CD14-positive monocyte (primary cell): ENCODE data around the gene EFCAB10. TPM values are rescaled to one million over a fixed set of nuclear protein-coding genes. Genes with fewer than 3 reads are reported as not detected.

Experiments used
- DNase-seq, 3 donors: peaks; one replicate each; pipeline ENCODE4 v3.0.0-alpha.2; 2011 to 2022
- H2AFZ ChIP-seq: 2 replicates; pipeline ENCODE4 v1.6.0; 2012; ENCODE audit warnings: mild to moderate bottlenecking, low read depth, low read length, inconsistent platforms; ENCODE audit not compliant: insufficient read depth, poor library complexity, severe bottlenecking
- H3K27ac ChIP-seq, 2 donors: 1 replicate in 1 of 2; 2 replicates in 1 of 2; pipeline ENCODE4 v1.5.1; 2012 to 2013; ENCODE audit warnings: low read length in 2 of 2, control low read depth in 1 of 2, inconsistent platforms in 1 of 2, low read depth in 1 of 2, mild to moderate bottlenecking in 1 of 2
- H3K27me3 ChIP-seq, 2 donors: one replicate each; pipeline versions ENCODE4 v1.6.0 to v1.6.1; 2011 to 2013; ENCODE audit warnings: low read length in 2 of 2; ENCODE audit not compliant: control insufficient read depth in 2 of 2, insufficient read depth in 2 of 2
- H3K36me3 ChIP-seq, 2 donors: replicated peaks in 1 of 2; 1 replicate in 1 of 2; 2 replicates in 1 of 2; pipeline versions ENCODE4 v1.5.1 to v1.6.1; 2012 to 2013; ENCODE audit warnings: low read length in 2 of 2, control low read depth in 1 of 2, inconsistent platforms in 1 of 2, mild to moderate bottlenecking in 1 of 2; ENCODE audit not compliant: insufficient read depth in 2 of 2, control insufficient read depth in 1 of 2
- H3K4me1 ChIP-seq, 2 donors: 1 replicate in 1 of 2; 2 replicates in 1 of 2; pipeline versions ENCODE4 v1.5.1 to v1.6.1; 2012 to 2013; ENCODE audit warnings: low read length in 2 of 2, control low read depth in 1 of 2, inconsistent platforms in 1 of 2, mild to moderate bottlenecking in 1 of 2, moderate library complexity in 1 of 2; ENCODE audit not compliant: insufficient read depth in 2 of 2, control insufficient read depth in 1 of 2
- H3K4me2 ChIP-seq: replicated peaks from 2 replicates; pipeline ENCODE3; 2012; ENCODE audit warnings: low read length, moderate library complexity, mild to moderate bottlenecking; ENCODE audit not compliant: poor library complexity, severe bottlenecking; ENCODE audit errors: extremely low read depth
- H3K4me3 ChIP-seq, 3 experiments: fragments of 200-600 bp in 1 of 3; sonication (generic) in 1 of 3; replicated peaks in 1 of 3; 1 replicate in 2 of 3; 2 replicates in 1 of 3; pipeline ENCODE4 v1.5.1; 2011 to 2013; ENCODE audit warnings: low read length in 3 of 3, mild to moderate bottlenecking in 3 of 3, control low read depth in 2 of 3, low read depth in 2 of 3, inconsistent platforms in 1 of 3, moderate library complexity in 1 of 3
- H3K79me2 ChIP-seq: 2 replicates; pipeline ENCODE4 v1.6.0; 2012; ENCODE audit warnings: mild to moderate bottlenecking, control low read depth, inconsistent platforms, low read length, moderate library complexity; ENCODE audit not compliant: insufficient read depth
- H3K9ac ChIP-seq: 2 replicates; pipeline ENCODE4 v1.6.0; 2017; ENCODE audit warnings: low read length, mild to moderate bottlenecking; ENCODE audit not compliant: insufficient read depth, poor library complexity, severe bottlenecking
- H3K9me3 ChIP-seq, 2 donors: replicated peaks in 1 of 2; 1 replicate in 1 of 2; 2 replicates in 1 of 2; pipeline versions ENCODE4 v1.5.1 to v1.6.1; 2012 to 2013; ENCODE audit warnings: low read length in 2 of 2, control low read depth in 1 of 2; ENCODE audit not compliant: control insufficient read depth in 1 of 2, insufficient read depth in 1 of 2
- H4K20me1 ChIP-seq: 2 replicates; pipeline ENCODE4 v1.6.0; 2012; ENCODE audit warnings: mild to moderate bottlenecking, low read length, control low read depth, moderate library complexity; ENCODE audit not compliant: insufficient read depth
- H3K27ac Mint-ChIP-seq, 7 donors: one replicate each; pipeline ENCODE4 v1.8.0; 2020; ENCODE audit warnings: mild to moderate bottlenecking in 7 of 7, mixed read lengths in 7 of 7, moderate library complexity in 6 of 7, inconsistent platforms in 2 of 7
- H3K27me3 Mint-ChIP-seq, 3 donors: one replicate each; pipeline ENCODE4 v1.8.0; 2021 to 2022; ENCODE audit warnings: low read depth in 3 of 3, mild to moderate bottlenecking in 3 of 3, mixed read lengths in 3 of 3, moderate library complexity in 3 of 3, inconsistent platforms in 1 of 3
- H3K36me3 Mint-ChIP-seq, 2 donors: one replicate each; pipeline ENCODE4 v1.8.0; 2020; ENCODE audit warnings: mixed read lengths in 2 of 2, inconsistent platforms in 1 of 2, mild to moderate bottlenecking in 1 of 2
- H3K4me1 Mint-ChIP-seq: one replicate; pipeline ENCODE4 v1.8.0; 2020; ENCODE audit warnings: mild to moderate bottlenecking, mixed read lengths
- H3K4me3 Mint-ChIP-seq, 2 donors: one replicate each; pipeline ENCODE4 v1.8.0; 2020; ENCODE audit warnings: mild to moderate bottlenecking in 2 of 2, mixed read lengths in 2 of 2, moderate library complexity in 1 of 2
- H3K9me3 Mint-ChIP-seq, 7 donors: one replicate each; pipeline ENCODE4 v1.8.0; 2020 to 2022; ENCODE audit warnings: mixed read lengths in 7 of 7, mild to moderate bottlenecking in 6 of 7, moderate library complexity in 6 of 7, inconsistent platforms in 2 of 7
- CTCF ChIP-seq: fragments of 200-600 bp; IDR thresholded peaks from one replicate; pipeline ENCODE4 v1.8.0; 2022; ENCODE audit warnings: antibody characterized with exemption, mild to moderate bottlenecking
- WGBS: methylation state at CpG from one replicate; pipeline ENCODE4 v1.1.5; 2013; ENCODE audit warnings: missing lambda C conversion rate; ENCODE audit not compliant: insufficient coverage; 5-methylcytosine and 5-hydroxymethylcytosine counted together
- intact Hi-C, 2 donors: fragments of 100-400 bp; cut with micrococcal nuclease; formaldehyde crosslinking; loops; one replicate each; pipeline versions ENCODE4 v1.15.0 to v1.15.1; 2023
- polyA plus RNA-seq, 3 donors: library from polyadenylated mRNA; depleted of rRNA in 1 of 3; unstranded in 2 of 3; stranded (reverse) in 1 of 3; fragments of 300-500 nt in 2 of 3; fragments of >200 nt in 1 of 3; fragmentation: Illumina TruSeq in 2 of 3; gene quantifications; 1 replicate in 2 of 3; 2 replicates in 1 of 3; pipeline ENCODE4 v1.2.3, GENCODE V29; 2012 to 2021

EFCAB10 gene
- polyA plus RNA-seq, 3 donors = not detected

GRCh38 chr7:105596866-105597265 lies 15.6 kb upstream of the EFCAB10 start:
- H3K4me2 ChIP-seq = no peak overlapping the region
- intact Hi-C loops = no loop called here
- no peak overlapping the region for H3K27ac Mint-ChIP-seq

GRCh38 chr7:105594034-105594433 lies 12.7 kb upstream of the EFCAB10 start:
- WGBS = no CpG with 5 or more reads among the region's 3 CpGs
- Mint-ChIP-seq H3K9me3 (no peaks in the 10 kb centered on the region), H3K27ac (no peak overlapping the region), H3K27me3 (peaks cover 4 to 8% (median 4%) of the 10 kb centered on the region in 3 donors), H3K4me3 (no peak overlapping the region), H3K4me1 (peaks cover 6% of the 10 kb centered on the region), H3K36me3 (no peaks in the 10 kb centered on the region)
- Histone ChIP-seq H3K9ac (no peak overlapping the region), H2AFZ (no peak overlapping the region), H3K27ac (no peak overlapping the region), H3K4me3 (no peak overlapping the region), H3K27me3 (no peaks in the 10 kb centered on the region), H3K4me1 (no peaks in the 10 kb centered on the region), H3K36me3 (no peaks in the 10 kb centered on the region), H3K4me2 (no peak overlapping the region), H3K79me2 (no peaks in the 10 kb centered on the region), H3K9me3 (no peaks in the 10 kb centered on the region), H4K20me1 (no peaks in the 10 kb centered on the region)
- intact Hi-C loops = no loop called here
- TF ChIP-seq CTCF = no peak
- DNase-seq = no peak

More at GRCh38 chr7:105596866-105597265, 15.6 kb upstream of the EFCAB10 start:
- Histone ChIP-seq H3K79me2 (no peaks in the 10 kb centered on the region), H3K4me1 (no peaks in the 10 kb centered on the region), H3K9me3 (no peaks in the 10 kb centered on the region), H2AFZ (no peak overlapping the region), H3K4me3 (no peak overlapping the region), H4K20me1 (no peaks in the 10 kb centered on the region), H3K27ac (no peak overlapping the region), H3K9ac (no peak overlapping the region), H3K27me3 (no peaks in the 10 kb centered on the region), H3K36me3 (no peaks in the 10 kb centered on the region)
- peaks cover 4 to 12% (median 6%) of the 10 kb centered on the region in 3 donors for H3K27me3 Mint-ChIP-seq
- no peaks in the 10 kb centered on the region for H3K9me3 Mint-ChIP-seq
- H3K4me3 Mint-ChIP-seq = no peak overlapping the region
- 91% methylated on average over 2 of the region's 4 CpGs for WGBS
- TF ChIP-seq CTCF = no peak
- H3K36me3 Mint-ChIP-seq = no peaks in the 10 kb centered on the region
- H3K4me1 Mint-ChIP-seq = peaks cover 2% of the 10 kb centered on the region
- no peak for DNase-seq
